A549 (cell line): Measurements from ENCODE around the gene XPR1. TPM values are rescaled to one million over a fixed set of nuclear protein-coding genes. Genes with fewer than 3 reads are reported as not detected.

Experiments used
- ATAC-seq, 2 experiments: fragments of 200-7000 bp in 1 of 2; fragments of >200 bp in 1 of 2; cut with Nextera tagmentation in 1 of 2; cut with Tn5 transposase in 1 of 2; 3 replicates each; pipeline versions ENCODE4 v1.8.0 to v1.9.1; 2018 to 2020; ENCODE audit warnings: mild to moderate bottlenecking in 1 of 2, moderate library complexity in 1 of 2
- CTCF ChIA-PET: fragments of 300-600 bp; sonication (Branson Sonifier 250); formaldehyde crosslinking; extraction: SDS; loops from one replicate; lab custom pipeline; 2021; ENCODE audit warnings: antibody characterized with exemption, inconsistent platforms; lab: Yijun Ruan, JAX
- POLR2A ChIA-PET: fragments of 350-600 bp; formaldehyde crosslinking; extraction: SDS; loops from one replicate; lab custom pipeline; 2021; ENCODE audit warnings: antibody characterized with exemption, inconsistent platforms; lab: Yijun Ruan, JAX
- DNase-seq, 2 experiments: peaks; one replicate each; pipeline versions ENCODE4 v3.0.0 to v3.0.0-alpha.2; 2011 to 2016; ENCODE audit warnings: low read depth in 1 of 2, low spot score in 1 of 2
- FAIRE-seq: peaks from 2 replicates; lab custom pipeline; 2011; peaks lifted over from hg19 to GRCh38; lab: Jason Lieb, UNC
- H3K27ac ChIP-seq, 2 experiments: fragments of >200 bp; sonication (Bioruptor Twin); formaldehyde crosslinking; 3 replicates each; pipeline ENCODE4 v1.5.1; 2016 to 2017
- H3K4me1 ChIP-seq: fragments of >200 bp; sonication (Bioruptor Twin); formaldehyde crosslinking; 3 replicates; pipeline ENCODE4 v1.6.1; 2016
- H3K4me2 ChIP-seq: fragments of >200 bp; sonication (Bioruptor Twin); formaldehyde crosslinking; 3 replicates; pipeline ENCODE4 v1.6.1; 2016
- H3K4me3 ChIP-seq: fragments of >200 bp; sonication (Bioruptor Twin); formaldehyde crosslinking; 3 replicates; pipeline ENCODE4 v1.5.1; 2016
- H3K9me3 ChIP-seq: fragments of >200 bp; sonication (Bioruptor Twin); formaldehyde crosslinking; 3 replicates; pipeline ENCODE4 v1.6.1; 2016
- BCL3 ChIP-seq: fragments of >200 bp; sonication (Bioruptor Twin); formaldehyde crosslinking; IDR thresholded peaks from 3 replicates; pipeline ENCODE4 v1.6.1; 2016
- BHLHE40 ChIP-seq: IDR thresholded peaks from 2 replicates; pipeline ENCODE4 v1.6.1; 2012; ENCODE audit warnings: low read depth, low read length, inconsistent platforms
- CEBPB ChIP-seq, 2 experiments: fragments of >200 bp in 1 of 2; sonication (Bioruptor Twin) in 1 of 2; formaldehyde crosslinking in 1 of 2; IDR thresholded peaks; 2 replicates each; pipeline ENCODE4 v1.6.1; 2012 to 2016
- CHD2 ChIP-seq: fragments of 150-350 bp; IDR thresholded peaks from 2 replicates; pipeline ENCODE4 v1.6.1; 2014; ENCODE audit warnings: low read length; ENCODE audit not compliant: partially characterized antibody
- CHD4 ChIP-seq: fragments of 200-600 bp; sonication (generic); IDR thresholded peaks from 2 replicates; pipeline ENCODE4 v1.6.1; 2016; ENCODE audit warnings: antibody characterized with exemption, mild to moderate bottlenecking, borderline replicate concordance
- CTCF ChIP-seq: fragments of >200 bp; sonication (Bioruptor Twin); formaldehyde crosslinking; IDR thresholded peaks from 3 replicates; pipeline ENCODE4 v1.5.1; 2016
- EHF ChIP-seq: fragments of 250-450 bp; sonication (Bioruptor Pico); IDR thresholded peaks from 2 replicates; pipeline ENCODE4 v1.5.0; 2020; ENCODE audit warnings: mild to moderate bottlenecking
- EHMT2 ChIP-seq: fragments of 200-600 bp; sonication (generic); IDR thresholded peaks from 2 replicates; pipeline ENCODE4 v1.6.1; 2016; ENCODE audit warnings: antibody characterized with exemption, low read depth, mild to moderate bottlenecking, moderate library complexity
- ESRRA ChIP-seq: fragments of 150-350 bp; IDR thresholded peaks from 2 replicates; pipeline ENCODE4 v1.6.1; 2014; ENCODE audit warnings: mild to moderate bottlenecking, low read length, borderline replicate concordance
- FOSB ChIP-seq: fragments of 250-450 bp; sonication (Bioruptor Pico); IDR thresholded peaks from 2 replicates; pipeline ENCODE4 v1.5.0; 2020; ENCODE audit warnings: mild to moderate bottlenecking, moderate library complexity
- GATA3 ChIP-seq: IDR thresholded peaks from 2 replicates; pipeline ENCODE4 v1.6.1; 2012; ENCODE audit warnings: borderline replicate concordance
- HOXB5 ChIP-seq: fragments of 250-450 bp; sonication (Bioruptor Pico); IDR thresholded peaks from 2 replicates; pipeline ENCODE4 v1.5.0; 2020; ENCODE audit warnings: mild to moderate bottlenecking, moderate library complexity
- KDM5A ChIP-seq: fragments of 200-600 bp; sonication (generic); IDR thresholded peaks from 2 replicates; pipeline ENCODE4 v1.6.1; 2016; ENCODE audit warnings: antibody characterized with exemption, mild to moderate bottlenecking
- MAFK ChIP-seq: fragments of 450-650 bp; IDR thresholded peaks from 2 replicates; pipeline ENCODE4 v1.6.1; 2014; ENCODE audit not compliant: partially characterized antibody
- MAX ChIP-seq: IDR thresholded peaks from 2 replicates; pipeline ENCODE4 v1.6.1; 2012
- MAZ ChIP-seq: fragments of 150-350 bp; IDR thresholded peaks from 2 replicates; pipeline ENCODE4 v1.6.1; 2014; ENCODE audit warnings: antibody characterized with exemption, low read depth, low read length, borderline replicate concordance
- NPAS2 ChIP-seq: fragments of 250-450 bp; sonication (Bioruptor Pico); IDR thresholded peaks from 2 replicates; pipeline ENCODE4 v1.8.0; 2022; ENCODE audit warnings: mild to moderate bottlenecking, moderate library complexity, borderline replicate concordance
- NR3C1 ChIP-seq: fragments of >200 bp; sonication (Bioruptor Twin); formaldehyde crosslinking; IDR thresholded peaks from 3 replicates; pipeline ENCODE4 v1.6.1; 2017
- PHF8 ChIP-seq: fragments of 200-600 bp; sonication (generic); IDR thresholded peaks from 2 replicates; pipeline ENCODE4 v1.6.1; 2016; ENCODE audit warnings: low read depth, mild to moderate bottlenecking, antibody characterized with exemption, moderate library complexity, borderline replicate concordance
- POLR2AphosphoS2 ChIP-seq: conservative IDR thresholded peaks from 2 replicates; pipeline ENCODE4 v1.6.1; 2012; ENCODE audit warnings: low read length, improper control_type of control experiment, inconsistent platforms
- RAD21 ChIP-seq, 2 experiments: fragments of >200 bp in 1 of 2; sonication (Bioruptor Twin) in 1 of 2; formaldehyde crosslinking in 1 of 2; IDR thresholded peaks in 1 of 2; conservative IDR thresholded peaks in 1 of 2; 2 replicates in 1 of 2; 3 replicates in 1 of 2; pipeline ENCODE4 v1.6.1; 2012 to 2018; ENCODE audit warnings: inconsistent platforms in 1 of 2
- RARB ChIP-seq: fragments of 250-450 bp; sonication (Bioruptor Pico); IDR thresholded peaks from 2 replicates; pipeline ENCODE4 v1.8.0; 2021; ENCODE audit warnings: mild to moderate bottlenecking, moderate library complexity
- RCOR1 ChIP-seq: fragments of 150-350 bp; IDR thresholded peaks from 2 replicates; pipeline ENCODE4 v1.6.1; 2014; ENCODE audit warnings: antibody characterized with exemption, low read length, low read depth
- RFX5 ChIP-seq: fragments of 450-650 bp; IDR thresholded peaks from 2 replicates; pipeline ENCODE4 v1.7.1; 2014; ENCODE audit warnings: antibody characterized with exemption, mild to moderate bottlenecking, moderate library complexity
- SMC3 ChIP-seq: fragments of >200 bp; sonication (Bioruptor Twin); formaldehyde crosslinking; IDR thresholded peaks from 3 replicates; pipeline ENCODE4 v1.6.1; 2018; ENCODE audit warnings: inconsistent platforms
- TP53 ChIP-seq: fragments of 250-450 bp; sonication (Bioruptor Pico); IDR thresholded peaks from 2 replicates; pipeline ENCODE4 v1.5.0; 2021; ENCODE audit warnings: mild to moderate bottlenecking, moderate library complexity
- USF2 ChIP-seq: fragments of 450-650 bp; IDR thresholded peaks from 2 replicates; pipeline ENCODE4 v1.6.1; 2014; ENCODE audit warnings: antibody characterized with exemption
- ZC3H11A ChIP-seq: fragments of 450-650 bp; IDR thresholded peaks from 2 replicates; pipeline ENCODE4 v1.6.1; 2014; ENCODE audit warnings: antibody characterized with exemption, mild to moderate bottlenecking
- WGBS: methylation state at CpG from one replicate; pipeline ENCODE4 v1.1.6; 2017; ENCODE audit errors: missing lambda C conversion rate; 5-methylcytosine and 5-hydroxymethylcytosine counted together
- polyA plus RNA-seq, 4 experiments: library from polyadenylated mRNA; depleted of rRNA in 3 of 4; stranded (reverse); fragments of >200 nt; fragmentation: RNase III in 1 of 4; extraction: RNeasy Plus Mini Kit Qiagen cat#74134 plus additional on column Dnase treatment in 1 of 4; gene quantifications; 2 replicates in 3 of 4; 3 replicates in 1 of 4; pipeline ENCODE4 v1.2.3, GENCODE V29; 2011 to 2017

The XPR1 gene
- polyA plus RNA-seq, 2 of the 4 experiments (the other 2 are of a cell fraction), result 37.5 to 86.1 TPM

- DNase-seq (no peak), ATAC-seq (no peak), FAIRE-seq (no peak)
- Histone ChIP-seq H3K4me1 (no peaks in the 10 kb centered on the region), H3K4me3 (no peak overlapping the region), H3K9me3 (no peaks in the 10 kb centered on the region), H3K4me2 (no peak overlapping the region), H3K27ac (no peak overlapping the region)
- ChIA-PET POLR2A (no interaction called here), CTCF (no interaction called here)
- 88% methylated on average over 2 of the region's 2 CpGs for WGBS
- no peak for TF ChIP-seq RFX5
- no peak for TF ChIP-seq CHD2
- TF ChIP-seq RAD21 (conservative IDR thresholded peaks at IDR 0.05 in 1 of 2, IDR thresholded peaks at IDR 0.05 in 1 of 2), result no peak
- no peak for TF ChIP-seq ZC3H11A
- no peak for TF ChIP-seq CTCF
- TF ChIP-seq MAX, result no peak
- TF ChIP-seq KDM5A, result no peak
- TF ChIP-seq POLR2AphosphoS2, result no peak
- no peak for TF ChIP-seq SMC3
Observed at GRCh38 chr1:180811298-180811697, 179.5 kb downstream of the XPR1 start.

- CTCF ChIA-PET, result interaction anchor here (0.6 kb wide), 1 partner anchor 944 kb away, joined by 3 read pairs; no protein-coding TSS in a partner anchor
- TF ChIP-seq EHF (CRISPR knock-in tag) (no peak), FOSB (no peak), EHMT2 (no peak), HOXB5 (no peak), BHLHE40 (no peak), RARB (CRISPR knock-in tag) (no peak), GATA3 (no peak), TP53 (CRISPR knock-in tag) (no peak), RFX5 (no peak), NR3C1 (no peak), NPAS2 (CRISPR knock-in tag) (no peak), CHD2 (no peak), CEBPB (IDR thresholded peaks at IDR 0.05) (no peak), BCL3 (no peak)
- Histone ChIP-seq H3K4me3 (no peak overlapping the region), H3K27ac (no peak overlapping the region), H3K9me3 (no peaks in the 10 kb centered on the region), H3K4me2 (no peak overlapping the region), H3K4me1 (no peaks in the 10 kb centered on the region)
- DNase-seq (no peak), FAIRE-seq (no peak), ATAC-seq (no peak)
- POLR2A ChIA-PET, result no interaction called here
Observed at GRCh38 chr1:180811886-180812285, 180.1 kb downstream of the XPR1 start.

- DNase-seq, result no peak
- no peaks in the 10 kb centered on the region for H3K9me3 ChIP-seq
- H3K4me2 ChIP-seq, result no peak overlapping the region
- H3K27ac ChIP-seq, result no peak overlapping the region
- peak; percentile 79 for FAIRE-seq
- no peaks in the 10 kb centered on the region for H3K4me1 ChIP-seq
- no peak overlapping the region for H3K4me3 ChIP-seq
- POLR2A ChIA-PET, result no interaction called here
- CTCF ChIA-PET, result no interaction called here
- TF ChIP-seq NPAS2 (CRISPR knock-in tag) (no peak), ESRRA (no peak), CTCF (no peak), CHD4 (no peak), CEBPB (IDR thresholded peaks at IDR 0.05) (no peak), USF2 (no peak), MAFK (no peak), RCOR1 (no peak), MAZ (no peak), RAD21 (conservative IDR thresholded peaks at IDR 0.05 in 1 of 2, IDR thresholded peaks at IDR 0.05 in 1 of 2) (no peak), PHF8 (no peak)
- no peak for ATAC-seq
Observed at GRCh38 chr1:180814258-180814657, 182.4 kb downstream of the XPR1 start.
